Measurements from ENCODE around the gene LEFTY2.
A peak's percentile ranks its signal among the peaks of the same experiment; 100 is the strongest.

The LEFTY2 gene

DNA sequence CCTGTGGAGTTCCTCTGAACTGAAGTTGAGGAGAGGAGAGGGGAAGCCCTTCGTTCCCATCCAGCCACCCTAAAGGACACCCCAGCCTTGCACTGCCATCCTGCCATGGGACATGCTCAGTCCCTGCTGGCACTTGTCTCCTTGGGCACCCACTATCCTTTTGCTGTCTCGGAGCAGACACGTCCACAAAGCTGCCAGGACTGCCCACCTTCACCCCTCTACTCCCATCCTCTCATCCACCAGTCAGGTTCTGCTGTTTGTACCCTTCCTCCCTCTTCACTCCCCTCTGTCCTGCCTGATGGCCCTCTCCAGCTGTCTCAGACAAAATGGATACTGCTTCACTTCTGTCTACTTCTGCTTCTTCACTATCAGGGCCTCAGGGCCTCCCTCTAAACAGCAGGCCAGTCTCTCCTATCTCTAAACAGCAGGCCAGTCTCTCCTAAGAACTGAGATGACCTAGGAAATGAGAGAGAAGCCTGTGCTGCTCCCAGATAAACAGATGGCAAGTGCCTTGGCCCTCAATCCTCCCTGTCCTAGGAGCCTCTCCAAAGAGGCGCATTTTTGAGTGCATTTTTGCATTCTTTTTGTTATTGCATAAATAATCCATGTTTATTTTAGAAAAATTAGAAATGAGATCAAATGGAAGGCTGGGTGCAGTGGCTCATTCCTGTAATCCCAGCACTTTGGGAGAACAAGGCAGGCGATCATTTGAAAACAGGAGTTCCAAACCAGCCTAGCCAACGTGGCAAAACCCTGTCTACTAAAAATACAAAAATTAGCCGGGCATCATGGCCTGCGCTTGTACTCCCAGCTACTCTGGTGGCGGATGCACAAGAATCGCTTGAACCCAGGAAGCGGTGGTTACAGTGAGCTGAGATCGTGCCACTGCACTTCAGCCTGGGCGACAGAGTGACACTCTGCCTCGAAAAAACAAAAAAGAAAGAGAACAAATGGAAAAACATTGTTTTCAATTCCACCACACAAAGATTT, 12.5 kb downstream of the LEFTY2 start:
- Histone ChIP-seq H3K4me2 (ENCODE audit: low read length) (no peak overlapping the region), H3K27ac (ENCODE audit: low read depth, low read length, poor library complexity, severe bottlenecking) (peak overlapping the region; percentile 54)

DNA sequence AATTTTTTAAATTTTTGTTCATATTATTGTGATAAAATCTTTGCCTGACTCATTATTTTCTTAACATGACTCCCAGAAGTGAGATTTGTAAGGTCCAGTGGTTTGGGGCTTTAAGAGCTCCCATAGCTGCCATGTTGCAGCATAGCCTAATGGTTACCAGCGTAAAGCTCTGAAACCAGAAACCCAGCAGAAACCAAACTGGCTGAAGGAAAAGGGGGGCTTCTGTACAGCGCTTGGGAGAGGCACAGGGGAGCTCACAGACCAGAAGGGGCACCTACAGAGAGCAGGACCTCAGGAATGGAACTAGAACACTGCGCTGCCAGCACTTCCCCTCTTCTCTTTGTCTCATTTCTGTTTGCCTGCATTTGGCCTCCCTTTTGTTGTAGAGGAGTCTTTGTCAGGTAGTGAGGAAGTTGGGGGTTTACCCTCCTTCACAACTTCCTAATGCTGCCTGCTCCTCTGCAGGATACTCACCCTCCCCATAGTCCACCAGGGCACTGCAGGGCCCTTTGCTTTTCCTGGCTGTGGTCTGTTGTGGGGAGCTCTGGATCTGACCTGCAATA, 14.4 kb downstream of the LEFTY2 start:
- Histone ChIP-seq H3K79me2 (ENCODE audit: insufficient read depth, low read length) (peaks cover 7% of the 10 kb centered on the region; the same call in 1 of the 2 replicates), H3K4me3 (ENCODE audit: low read depth, low read length, poor library complexity, severe bottlenecking) (no peak overlapping the region), H3K4me2 (ENCODE audit: low read length) (no peak overlapping the region), H3K9me3 (ENCODE audit: low read length) (no peaks in the 10 kb centered on the region), H3F3A (ENCODE audit: insufficient read depth, low read length) (no peaks in the 10 kb centered on the region), H3K9me2 (ENCODE audit: low read depth, low read length) (no peaks in the 10 kb centered on the region), H3K27me3 (ENCODE audit: insufficient read depth, low read length) (no peaks in the 10 kb centered on the region), H4K20me1 (ENCODE audit: insufficient read depth, low read length) (no peaks in the 10 kb centered on the region), H3K4me1 (ENCODE audit: insufficient read depth, low read length, severe bottlenecking) (peaks cover 37% of the 10 kb centered on the region), H3K9ac (ENCODE audit: low read length) (no peak overlapping the region), H3K36me3 (ENCODE audit: insufficient read depth, low read length) (peaks cover 7% of the 10 kb centered on the region; the same call in 1 of the 2 replicates), H2AFZ (ENCODE audit: low read length) (peak overlapping the region; percentile 25; the same call in 1 of the 2 replicates), H3K27ac (ENCODE audit: low read depth, low read length, poor library complexity, severe bottlenecking) (peak overlapping the region; percentile 32)
- no peak for TF ChIP-seq EZH2 (IDR thresholded peaks at IDR 0.05; ENCODE audit: borderline replicate concordance, low read length)
- TF ChIP-seq, protein P1, sequence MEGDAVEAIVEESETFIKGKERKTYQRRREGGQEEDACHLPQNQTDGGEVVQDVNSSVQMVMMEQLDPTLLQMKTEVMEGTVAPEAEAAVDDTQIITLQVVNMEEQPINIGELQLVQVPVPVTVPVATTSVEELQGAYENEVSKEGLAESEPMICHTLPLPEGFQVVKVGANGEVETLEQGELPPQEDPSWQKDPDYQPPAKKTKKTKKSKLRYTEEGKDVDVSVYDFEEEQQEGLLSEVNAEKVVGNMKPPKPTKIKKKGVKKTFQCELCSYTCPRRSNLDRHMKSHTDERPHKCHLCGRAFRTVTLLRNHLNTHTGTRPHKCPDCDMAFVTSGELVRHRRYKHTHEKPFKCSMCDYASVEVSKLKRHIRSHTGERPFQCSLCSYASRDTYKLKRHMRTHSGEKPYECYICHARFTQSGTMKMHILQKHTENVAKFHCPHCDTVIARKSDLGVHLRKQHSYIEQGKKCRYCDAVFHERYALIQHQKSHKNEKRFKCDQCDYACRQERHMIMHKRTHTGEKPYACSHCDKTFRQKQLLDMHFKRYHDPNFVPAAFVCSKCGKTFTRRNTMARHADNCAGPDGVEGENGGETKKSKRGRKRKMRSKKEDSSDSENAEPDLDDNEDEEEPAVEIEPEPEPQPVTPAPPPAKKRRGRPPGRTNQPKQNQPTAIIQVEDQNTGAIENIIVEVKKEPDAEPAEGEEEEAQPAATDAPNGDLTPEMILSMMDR (IDR thresholded peaks at IDR 0.05; ENCODE audit: low read length) = no peak

More for the DNA sequence above, 12.5 kb downstream of the LEFTY2 start:
- Histone ChIP-seq H3F3A (ENCODE audit: insufficient read depth, low read length) (no peaks in the 10 kb centered on the region), H3K9ac (ENCODE audit: low read length) (no peak overlapping the region), H3K79me2 (ENCODE audit: insufficient read depth, low read length) (peaks cover 4% of the 10 kb centered on the region; the same call in 1 of the 2 replicates), H2AFZ (ENCODE audit: low read length) (peak overlapping the region; percentile 96), H3K4me3 (ENCODE audit: low read depth, low read length, poor library complexity, severe bottlenecking) (no peak overlapping the region), H3K36me3 (ENCODE audit: insufficient read depth, low read length) (no peaks in the 10 kb centered on the region), H3K9me2 (ENCODE audit: low read depth, low read length) (no peaks in the 10 kb centered on the region), H3K27me3 (ENCODE audit: insufficient read depth, low read length) (no peaks in the 10 kb centered on the region), H3K4me1 (ENCODE audit: insufficient read depth, low read length, severe bottlenecking) (peaks cover 27% of the 10 kb centered on the region), H3K9me3 (ENCODE audit: low read length) (no peaks in the 10 kb centered on the region), H4K20me1 (ENCODE audit: insufficient read depth, low read length) (no peaks in the 10 kb centered on the region)
- TF ChIP-seq, protein P1 (IDR thresholded peaks at IDR 0.05; ENCODE audit: low read length) = no peak
- no peak for TF ChIP-seq EZH2 (IDR thresholded peaks at IDR 0.05; ENCODE audit: borderline replicate concordance, low read length)

DNA sequence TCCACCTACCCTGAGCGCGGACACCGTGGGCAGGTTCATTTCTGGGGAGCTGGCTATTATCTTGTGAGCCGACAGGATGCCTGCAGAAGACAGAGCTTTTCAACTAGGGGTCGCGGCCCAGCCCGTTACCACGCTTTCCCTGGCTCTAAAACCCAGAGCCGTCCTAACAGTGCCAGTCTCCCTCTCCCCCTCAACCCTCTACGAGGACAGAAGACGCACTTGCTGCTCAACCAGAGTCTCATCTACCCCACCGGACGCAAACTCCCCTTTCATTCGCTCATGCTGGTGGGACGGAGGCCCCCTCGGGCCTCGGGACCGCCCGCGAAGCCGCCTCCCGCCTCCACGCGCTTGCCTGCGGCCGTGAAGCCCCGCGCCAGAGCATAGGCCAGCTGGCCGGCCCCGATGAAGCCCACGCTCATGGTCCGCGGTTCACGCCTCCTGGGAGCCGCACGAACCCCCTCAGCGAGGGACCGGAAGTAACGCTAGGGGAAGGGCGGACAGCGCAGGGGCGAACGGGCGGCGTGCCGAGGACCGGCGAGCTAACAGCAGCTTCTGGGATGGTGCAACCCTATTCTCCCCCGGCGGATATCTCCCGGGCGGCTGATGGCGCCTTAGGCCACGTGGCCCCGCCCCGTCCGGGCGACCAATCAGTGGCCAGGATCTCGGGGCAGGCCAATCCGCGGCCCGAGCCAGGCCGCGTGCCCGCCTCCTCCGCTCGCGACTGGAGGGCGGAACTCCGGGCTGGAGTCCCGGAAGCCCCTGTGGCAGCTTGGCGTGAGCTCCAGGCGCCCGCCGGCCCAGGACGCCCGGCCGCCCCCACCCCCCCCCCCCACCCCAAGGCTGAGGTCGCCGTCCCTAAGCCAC, 17.1 kb downstream of the LEFTY2 start, which contains the start of gene PYCR2:
TSS of gene PYCR2 (minus strand) at position 559 of the 864 bp plus-strand sequence. CDS start at position 419, 140 bp downstream.
- Histone ChIP-seq H4K20me1 (ENCODE audit: insufficient read depth, low read length) (no peaks in the 10 kb centered on the region), H3K4me3 (ENCODE audit: low read depth, low read length, poor library complexity, severe bottlenecking) (peak within 1 kb of the TSS; percentile 99), H3F3A (ENCODE audit: insufficient read depth, low read length) (no peaks in the 10 kb centered on the region), H3K9ac (ENCODE audit: low read length) (peak within 1 kb of the TSS; percentile 100), H3K27me3 (ENCODE audit: insufficient read depth, low read length) (no peaks in the 10 kb centered on the region), H3K4me2 (ENCODE audit: low read length) (peak within 1 kb of the TSS; percentile 100), H3K36me3 (ENCODE audit: insufficient read depth, low read length) (peaks cover 32% of the 10 kb centered on the region), H2AFZ (ENCODE audit: low read length) (no peak within 1 kb of the TSS; the same call in 1 of the 2 replicates), H3K9me2 (ENCODE audit: low read depth, low read length) (no peaks in the 10 kb centered on the region), H3K9me3 (ENCODE audit: low read length) (no peaks in the 10 kb centered on the region), H3K27ac (ENCODE audit: low read depth, low read length, poor library complexity, severe bottlenecking) (peak within 1 kb of the TSS; percentile 70), H3K4me1 (ENCODE audit: insufficient read depth, low read length, severe bottlenecking) (peaks cover 46% of the 10 kb centered on the region), H3K79me2 (ENCODE audit: insufficient read depth, low read length) (peaks cover 7% of the 10 kb centered on the region; the same call in 1 of the 2 replicates)
- TF ChIP-seq EZH2 (IDR thresholded peaks at IDR 0.05; ENCODE audit: borderline replicate concordance, low read length) = no peak
- TF ChIP-seq, protein P1 (IDR thresholded peaks at IDR 0.05; ENCODE audit: low read length) = no peak

Data from OCI-LY1 (cell line).